Stimulated activated CD4-positive, alpha-beta T cell treated with anti-CD3 and anti-CD28 coated beads, Interleukin-1b, Interleukin-23, amount 100 ng/mL, for 24 hours (primary cell): ENCODE measurements around the gene FSHR.

Source experiments
- DNase-seq, 4 experiments: peaks; one replicate each; pipeline ENCODE4 v3.0.0-alpha.2; 2020; ENCODE audit warnings: low read depth in 4 of 4, low spot score in 1 of 4

Gene FSHR

GRCh38 chr2:48968011-48968410 lies 186.3 kb downstream of the FSHR start:
- DNase-seq: no peak

- no peak for DNase-seq
These were observed 189.1 kb downstream of the FSHR start for GRCh38 chr2:48965204-48965603.

- DNase-seq: no peak
These were observed 193.3 kb downstream of the FSHR start for GRCh38 chr2:48961009-48961408.

GRCh38 chr2:48954935-48955334 lies 199.4 kb downstream of the FSHR start:
- no peak for DNase-seq

- DNase-seq: no peak
These were observed 200.0 kb downstream of the FSHR start for GRCh38 chr2:48954311-48954710.

GRCh38 chr2:48952614-48953013 lies 201.7 kb downstream of the FSHR start:
- DNase-seq: no peak

GRCh38 chr2:48952143-48952542 lies 202.2 kb downstream of the FSHR start:
- no peak for DNase-seq

- no peak for DNase-seq
These were observed 205.8 kb downstream of the FSHR start for GRCh38 chr2:48948400-48949125.

GRCh38 chr2:48946449-48947048 lies 207.8 kb downstream of the FSHR start:
- peak in 2 of 4 experiments; percentile 4 for DNase-seq

GRCh38 chr2:48944956-48945355 lies 209.4 kb downstream of the FSHR start:
- no peak for DNase-seq

GRCh38 chr2:48943436-48943835 lies 210.9 kb downstream of the FSHR start:
- no peak for DNase-seq

- DNase-seq: no peak
These were observed 212.4 kb downstream of the FSHR start for GRCh38 chr2:48941908-48942307.

GRCh38 chr2:48941456-48941855 lies 212.9 kb downstream of the FSHR start:
- no peak for DNase-seq

- DNase-seq: no peak
These were observed 213.7 kb downstream of the FSHR start for GRCh38 chr2:48940606-48941005.

GRCh38 chr2:48939232-48939631 lies 215.1 kb downstream of the FSHR start:
- no peak for DNase-seq

- no peak for DNase-seq
These were observed 216.1 kb downstream of the FSHR start for GRCh38 chr2:48938231-48938630.

- DNase-seq: no peak
These were observed 219.5 kb downstream of the FSHR start for GRCh38 chr2:48934807-48935206.

GRCh38 chr2:48933828-48934497 lies 220.4 kb downstream of the FSHR start:
- no peak for DNase-seq

- no peak for DNase-seq
These were observed 221.6 kb downstream of the FSHR start for GRCh38 chr2:48932667-48933066.

GRCh38 chr2:48929571-48930301 lies 224.6 kb downstream of the FSHR start:
- DNase-seq: no peak

GRCh38 chr2:48927355-48927754 lies 227.0 kb downstream of the FSHR start:
- no peak for DNase-seq

- DNase-seq: no peak
These were observed 238.4 kb downstream of the FSHR start for GRCh38 chr2:48915884-48916283.
